Psoas muscle (tissue), 8 donors: ENCODE data around the gene BBS9. TPM values are rescaled to one million over a fixed set of nuclear protein-coding genes. Genes with fewer than 3 reads are reported as not detected.

ENCODE experiments used
- ATAC-seq, 4 donors: fragments of 200-7000 bp; cut with Tn5 transposase; one replicate each; pipeline ENCODE4 v1.9.1; 2020; ENCODE audit warnings: moderate library complexity in 3 of 4, mild to moderate bottlenecking in 2 of 4
- DNase-seq, 2 donors: peaks; one replicate each; pipeline ENCODE4 v3.0.0-alpha.2; 2020
- H3K27ac ChIP-seq: fragments of 200-600 bp; one replicate; pipeline ENCODE4 v1.8.0; 2022
- H3K27me3 ChIP-seq, 3 donors: fragments of 200-600 bp in 1 of 3; one replicate each; pipeline versions ENCODE4 v1.6.1 to v1.8.0; 2013 to 2022; ENCODE audit warnings: low read length in 2 of 3, mild to moderate bottlenecking in 2 of 3, moderate library complexity in 1 of 3; ENCODE audit not compliant: insufficient read depth in 3 of 3
- H3K36me3 ChIP-seq, 2 donors: fragments of 200-600 bp in 1 of 2; one replicate each; pipeline versions ENCODE4 v1.6.1 to v1.8.0; 2013 to 2022; ENCODE audit warnings: low read depth in 1 of 2, mild to moderate bottlenecking in 1 of 2, moderate library complexity in 1 of 2; ENCODE audit not compliant: insufficient read depth in 1 of 2
- H3K4me1 ChIP-seq: fragments of 200-600 bp; one replicate; pipeline ENCODE4 v1.8.0; 2022
- H3K4me3 ChIP-seq: fragments of 200-600 bp; one replicate; pipeline ENCODE4 v1.8.0; 2022; ENCODE audit warnings: mild to moderate bottlenecking
- H3K9me3 ChIP-seq: fragments of 200-600 bp; one replicate; pipeline ENCODE4 v1.8.0; 2022
- WGBS, 3 donors: extraction: QIAGEN DNeasy Blood & Tissue Kit; methylation state at CpG; one replicate each; pipeline versions ENCODE4 v1.1.6 to v1.1.7; 2013; 5-methylcytosine and 5-hydroxymethylcytosine counted together
- intact Hi-C, 2 donors: fragments of 100-400 bp; cut with DNase I; formaldehyde crosslinking; loops; one replicate each; pipeline versions ENCODE4 v1.11.0 to v1.14.2; 2022
- polyA plus RNA-seq, 3 donors: library from polyadenylated mRNA; stranded (reverse); fragments of 200-250 nt; gene quantifications; one replicate each; pipeline ENCODE4 v1.2.3, GENCODE V29; 2013
- total RNA-seq, 4 donors: library from RNA; stranded (reverse); fragmentation: NEBNext Ultra II Directional in 2 of 4; extraction: Animal tissue kit (Norgen Biotek cat#: 25700) in 2 of 4; gene quantifications; one replicate each; pipeline versions ENCODE4 v1.2.1 to v1.2.4, GENCODE V29; 2021 to 2023
- TF ChIP-seq, protein P1 (sequence below): fragments of 200-600 bp; IDR thresholded peaks from one replicate; pipeline ENCODE4 v1.8.0; 2022; ENCODE audit warnings: antibody characterized with exemption
- donor health status: healthy with polysubstance abuse.
- donor health status: DM: no; HTN: no; CAD: no; lungs with moderate emphysema.
- donor health status: Bipolar disorder and iron deficiency.
- donor health status: healthy.
- donor health status: DM: yes; HTN: yes; CAD: no.
- donor health status: DM: no; HTN: no; CAD: no.
- donor health status: DM: no; HTN: no; CAD: no.
- donor health status: DM: yes; HTN: yes; CAD: no.

Gene BBS9
- total and polyA plus RNA-seq, 7 donors = 2.7 to 7.3 (median 4.1) TPM

DNA sequence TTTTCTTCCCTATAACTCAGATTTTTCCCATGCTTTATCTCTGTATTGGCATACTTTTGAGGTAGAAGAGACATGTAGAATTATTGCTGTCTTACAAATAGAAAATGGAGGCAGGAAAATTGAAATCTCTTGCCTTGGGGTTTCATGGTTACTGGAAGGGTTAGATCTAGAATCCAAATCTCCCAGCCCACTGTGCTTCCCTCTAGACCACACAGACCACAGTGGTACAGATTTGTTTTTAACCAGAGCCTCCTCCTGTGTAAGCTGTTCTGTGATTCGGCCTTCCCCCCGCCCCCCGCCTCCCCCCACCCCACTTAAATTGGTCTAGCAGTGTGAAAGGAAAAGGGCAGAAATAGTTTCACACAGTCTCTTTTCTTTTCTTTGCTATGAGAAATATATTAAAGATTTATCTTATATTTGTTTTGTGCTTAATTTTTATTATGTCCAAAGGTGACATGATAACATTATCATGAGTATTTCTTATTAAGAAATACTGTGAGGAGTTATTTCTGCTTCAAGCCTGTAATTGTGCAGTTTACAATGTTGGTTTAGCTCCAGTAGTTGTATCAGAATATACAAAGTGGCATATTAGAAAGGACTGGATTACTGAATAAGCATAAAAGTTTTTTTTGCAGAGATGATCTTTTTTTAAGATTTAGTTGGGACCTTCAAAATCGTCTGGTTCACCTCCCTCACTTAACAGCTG lies 407.2 kb downstream of the BBS9 start:
- intact Hi-C loops = no loop called here
- TF ChIP-seq, protein P1, sequence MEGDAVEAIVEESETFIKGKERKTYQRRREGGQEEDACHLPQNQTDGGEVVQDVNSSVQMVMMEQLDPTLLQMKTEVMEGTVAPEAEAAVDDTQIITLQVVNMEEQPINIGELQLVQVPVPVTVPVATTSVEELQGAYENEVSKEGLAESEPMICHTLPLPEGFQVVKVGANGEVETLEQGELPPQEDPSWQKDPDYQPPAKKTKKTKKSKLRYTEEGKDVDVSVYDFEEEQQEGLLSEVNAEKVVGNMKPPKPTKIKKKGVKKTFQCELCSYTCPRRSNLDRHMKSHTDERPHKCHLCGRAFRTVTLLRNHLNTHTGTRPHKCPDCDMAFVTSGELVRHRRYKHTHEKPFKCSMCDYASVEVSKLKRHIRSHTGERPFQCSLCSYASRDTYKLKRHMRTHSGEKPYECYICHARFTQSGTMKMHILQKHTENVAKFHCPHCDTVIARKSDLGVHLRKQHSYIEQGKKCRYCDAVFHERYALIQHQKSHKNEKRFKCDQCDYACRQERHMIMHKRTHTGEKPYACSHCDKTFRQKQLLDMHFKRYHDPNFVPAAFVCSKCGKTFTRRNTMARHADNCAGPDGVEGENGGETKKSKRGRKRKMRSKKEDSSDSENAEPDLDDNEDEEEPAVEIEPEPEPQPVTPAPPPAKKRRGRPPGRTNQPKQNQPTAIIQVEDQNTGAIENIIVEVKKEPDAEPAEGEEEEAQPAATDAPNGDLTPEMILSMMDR = no peak
- DNase-seq (no peak), ATAC-seq (no peak)
- Histone ChIP-seq H3K4me3 (no peak overlapping the region), H3K4me1 (peaks cover 13% of the 10 kb centered on the region), H3K36me3 (peaks cover 0 to 7% of the 10 kb centered on the region in 2 donors), H3K9me3 (no peaks in the 10 kb centered on the region), H3K27ac (no peak overlapping the region), H3K27me3 (no peaks in the 10 kb centered on the region)
- WGBS, 3 donors = 61 to 64% (median 64%) methylated on average over 4 of the region's 4 CpGs

DNA sequence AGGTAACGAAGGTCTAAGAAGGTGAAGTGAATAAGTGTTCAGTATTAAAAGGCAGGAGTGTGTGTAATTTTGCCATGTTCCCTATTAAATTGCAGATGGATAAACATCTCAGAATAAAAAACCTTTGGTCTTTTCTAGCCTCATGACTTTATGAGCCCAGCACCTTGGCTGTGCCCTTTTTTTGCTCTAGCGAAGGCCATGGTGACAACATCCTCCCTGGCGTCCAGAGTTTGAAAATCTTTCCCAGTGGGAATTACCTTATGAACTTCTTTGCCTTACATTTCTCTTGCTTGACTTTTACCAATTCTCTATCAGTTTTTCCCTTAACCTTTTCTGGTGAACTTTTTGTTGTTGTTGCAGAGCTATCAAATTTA lies 407.7 kb downstream of the BBS9 start:
- DNase-seq = no peak
- Histone ChIP-seq H3K4me3 (no peak overlapping the region), H3K27me3 (no peaks in the 10 kb centered on the region), H3K9me3 (no peaks in the 10 kb centered on the region), H3K4me1 (peaks cover 13% of the 10 kb centered on the region), H3K36me3 (peaks cover 0 to 7% of the 10 kb centered on the region in 2 donors), H3K27ac (no peak overlapping the region)
- TF ChIP-seq, protein P1 = no peak
- ATAC-seq = no peak
- intact Hi-C loops = no loop called here
- 63 to 85% (median 76%) methylated on average over 3 of the region's 3 CpGs for WGBS, 3 donors

DNA sequence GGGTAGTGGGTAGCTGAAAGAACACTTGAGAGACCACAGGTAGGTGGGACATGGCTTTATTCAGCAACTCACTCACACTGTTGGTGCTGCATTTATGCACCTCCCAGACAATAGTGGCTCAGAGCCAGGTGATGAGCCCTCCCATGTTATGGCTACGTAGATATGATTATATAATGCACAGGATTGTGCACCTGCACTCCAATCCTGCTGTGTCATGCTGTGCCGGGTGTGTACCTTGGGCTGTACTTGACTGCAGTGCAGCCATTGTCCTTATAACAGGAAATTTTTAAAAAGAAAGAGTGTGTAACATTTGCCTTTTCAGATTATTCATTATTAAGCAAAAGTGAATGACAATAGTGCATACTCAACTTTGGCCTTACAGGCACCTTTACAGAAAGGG lies 409.8 kb downstream of the BBS9 start:
- intact Hi-C loops = no loop called here

DNA sequence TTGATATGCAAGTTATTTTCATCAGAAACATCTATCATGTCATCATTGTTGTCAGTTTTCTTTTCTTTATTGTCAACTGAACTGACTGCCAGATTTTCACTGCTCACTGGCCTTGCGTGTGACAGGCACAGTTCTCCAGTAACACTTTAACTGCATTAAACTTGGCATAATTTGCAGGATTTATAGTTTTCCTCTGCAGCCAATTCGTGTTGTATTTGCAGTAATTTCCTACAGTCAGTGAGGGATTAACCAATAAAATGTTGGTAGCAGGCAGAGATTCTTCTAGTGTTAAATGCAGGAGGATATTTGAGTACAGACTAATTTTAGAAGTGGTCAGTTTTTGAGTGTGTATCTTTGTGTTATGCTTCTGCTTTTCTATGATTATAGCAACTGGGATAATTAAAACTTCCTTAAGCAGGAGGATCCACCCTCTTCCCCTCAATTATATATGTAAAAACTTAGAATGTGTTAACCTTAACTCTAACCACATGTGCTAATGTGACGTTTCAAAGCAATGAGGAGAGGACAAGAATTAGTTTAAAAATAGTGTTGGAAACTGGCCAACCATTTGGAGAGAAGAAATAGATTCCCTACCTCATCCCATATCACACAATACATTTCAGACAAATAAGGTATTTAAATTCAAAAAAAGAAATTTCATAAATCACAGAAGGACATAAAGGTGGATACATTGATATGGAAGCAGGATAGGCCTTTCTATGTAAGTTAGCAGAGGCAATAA lies 410.5 kb downstream of the BBS9 start:
- Histone ChIP-seq H3K9me3 (no peaks in the 10 kb centered on the region), H3K4me3 (no peak overlapping the region), H3K36me3 (no peaks in the 10 kb centered on the region), H3K4me1 (peaks cover 13% of the 10 kb centered on the region), H3K27ac (no peak overlapping the region), H3K27me3 (no peaks in the 10 kb centered on the region)
- no peak for ATAC-seq
- intact Hi-C loops = no loop called here
- TF ChIP-seq, protein P1 = no peak
- DNase-seq = no peak
- WGBS, 3 donors = 16 to 27% (median 20%) methylated on average over 3 of the region's 3 CpGs

More for the DNA sequence above, 409.8 kb downstream of the BBS9 start:
- no peak overlapping the region for H3K27ac ChIP-seq
- DNase-seq = no peak
- no peak for ATAC-seq
- WGBS, 3 donors = 39 to 78% (median 45%) methylated on average over 2 of the region's 2 CpGs
- H3K4me1 ChIP-seq = peaks cover 13% of the 10 kb centered on the region
- H3K4me3 ChIP-seq = no peak overlapping the region
- TF ChIP-seq, protein P1 = no peak
- H3K36me3 ChIP-seq = peaks cover 0 to 6% of the 10 kb centered on the region in 2 donors
- H3K27me3 ChIP-seq = no peaks in the 10 kb centered on the region
- H3K9me3 ChIP-seq = no peaks in the 10 kb centered on the region
